Measurements from ENCODE around the gene RTN4IP1. TPM values are rescaled to one million over a fixed set of nuclear protein-coding genes. Genes with fewer than 3 reads are reported as not detected.

Gene RTN4IP1
- polyA plus RNA-seq, 1 donor from 2014 or later, result 8.5 TPM

GRCh38 chr6:106586815-106587415 lies 42.4 kb downstream of the RTN4IP1 start:
- no peak overlapping the region for H3K9ac ChIP-seq (ENCODE audit: low read length)
- H3K36me3 ChIP-seq (ENCODE audit: insufficient read depth, low read length), result no peaks in the 10 kb centered on the region
- H3K4me3 ChIP-seq (ENCODE audit: low read length), result no peak overlapping the region
- no peaks in the 10 kb centered on the region for H3K27me3 ChIP-seq (ENCODE audit: insufficient read depth, low read depth, low read length)
- H3K4me2 ChIP-seq (ENCODE audit: low read length), result no peak overlapping the region
- no peak overlapping the region for H3K27ac ChIP-seq (ENCODE audit: low read length)
- H4K20me1 ChIP-seq (ENCODE audit: insufficient read depth), result no peaks in the 10 kb centered on the region
- no peak overlapping the region for H2AFZ ChIP-seq (ENCODE audit: low read depth, low read length)
- H3K9me3 ChIP-seq (ENCODE audit: low read length), result no peaks in the 10 kb centered on the region
- TF ChIP-seq REST (IDR thresholded peaks at IDR 0.05; ENCODE audit: borderline replicate concordance) (no peak), RAD21 (conservative IDR thresholded peaks at IDR 0.05) (no peak), SMC3 (conservative IDR thresholded peaks at IDR 0.05; ENCODE audit: poor library complexity) (no peak), EP300 (conservative IDR thresholded peaks at IDR 0.05; ENCODE audit: poor library complexity, severe bottlenecking) (no peak)
- H3K79me2 ChIP-seq (replicated peaks; ENCODE audit: insufficient read depth, low read length), result no peaks in the 10 kb centered on the region
- no peaks in the 10 kb centered on the region for H3K9me2 ChIP-seq (ENCODE audit: insufficient read depth, low read length)
- H3F3A ChIP-seq (ENCODE audit: insufficient read depth, low read length, poor library complexity, severe bottlenecking), result no peaks in the 10 kb centered on the region

GRCh38 chr6:106581468-106581867 lies 47.8 kb downstream of the RTN4IP1 start:
- H3K27me3 ChIP-seq (ENCODE audit: insufficient read depth, low read depth, low read length), result no peaks in the 10 kb centered on the region
- H4K20me1 ChIP-seq (ENCODE audit: insufficient read depth), result no peaks in the 10 kb centered on the region
- no peak overlapping the region for H2AFZ ChIP-seq (ENCODE audit: low read depth, low read length)
- no peaks in the 10 kb centered on the region for H3K9me3 ChIP-seq (ENCODE audit: low read length)
- no peaks in the 10 kb centered on the region for H3K9me2 ChIP-seq (ENCODE audit: insufficient read depth, low read length)
- H3F3A ChIP-seq (ENCODE audit: insufficient read depth, low read length, poor library complexity, severe bottlenecking), result no peaks in the 10 kb centered on the region
- no peak overlapping the region for H3K9ac ChIP-seq (ENCODE audit: low read length)
- no peak overlapping the region for H3K27ac ChIP-seq (ENCODE audit: low read length)
- H3K4me3 ChIP-seq (ENCODE audit: low read length), result no peak overlapping the region
- TF ChIP-seq EP300 (conservative IDR thresholded peaks at IDR 0.05; ENCODE audit: poor library complexity, severe bottlenecking), result no peak
- H3K4me2 ChIP-seq (ENCODE audit: low read length), result no peak overlapping the region
- H3K36me3 ChIP-seq (ENCODE audit: insufficient read depth, low read length), result no peaks in the 10 kb centered on the region
- no peaks in the 10 kb centered on the region for H3K79me2 ChIP-seq (replicated peaks; ENCODE audit: insufficient read depth, low read length)

GRCh38 chr6:106579281-106579680 lies 50.0 kb downstream of the RTN4IP1 start:
- TF ChIP-seq EZH2 (IDR thresholded peaks at IDR 0.05; ENCODE audit: borderline replicate concordance, insufficient read depth, low read length, poor library complexity, severe bottlenecking), result no peak
- TF ChIP-seq SMC3 (conservative IDR thresholded peaks at IDR 0.05; ENCODE audit: poor library complexity), result no peak
- no peak for TF ChIP-seq POLR2AphosphoS5 (IDR thresholded peaks at IDR 0.05)
- TF ChIP-seq TAF1 (IDR thresholded peaks at IDR 0.05; ENCODE audit: low read depth), result no peak
- TF ChIP-seq CTCF (IDR thresholded peaks at IDR 0.05; ENCODE audit: poor library complexity, severe bottlenecking), result no peak
- TF ChIP-seq EP300 (conservative IDR thresholded peaks at IDR 0.05; ENCODE audit: poor library complexity, severe bottlenecking), result no peak
- no peak for TF ChIP-seq MXI1 (conservative IDR thresholded peaks at IDR 0.05; ENCODE audit: poor library complexity, severe bottlenecking)
- no peak for TF ChIP-seq RAD21 (conservative IDR thresholded peaks at IDR 0.05)
- TF ChIP-seq REST (IDR thresholded peaks at IDR 0.05; ENCODE audit: borderline replicate concordance), result no peak
- no peaks in the 10 kb centered on the region for H3K9me2 ChIP-seq (ENCODE audit: insufficient read depth, low read length)
- no peaks in the 10 kb centered on the region for H3K36me3 ChIP-seq (ENCODE audit: insufficient read depth, low read length)
- no peak overlapping the region for H3K9ac ChIP-seq (ENCODE audit: low read length)
- H3K79me2 ChIP-seq (replicated peaks; ENCODE audit: insufficient read depth, low read length), result no peaks in the 10 kb centered on the region
- H4K20me1 ChIP-seq (ENCODE audit: insufficient read depth), result no peaks in the 10 kb centered on the region
- no peak overlapping the region for H3K27ac ChIP-seq (ENCODE audit: low read length)
- no peaks in the 10 kb centered on the region for H3K27me3 ChIP-seq (ENCODE audit: insufficient read depth, low read depth, low read length)
- no peak overlapping the region for H2AFZ ChIP-seq (ENCODE audit: low read depth, low read length)
- H3K9me3 ChIP-seq (ENCODE audit: low read length), result no peaks in the 10 kb centered on the region
- H3K4me2 ChIP-seq (ENCODE audit: low read length), result no peak overlapping the region
- H3K4me3 ChIP-seq (ENCODE audit: low read length), result no peak overlapping the region
- H3F3A ChIP-seq (ENCODE audit: insufficient read depth, low read length, poor library complexity, severe bottlenecking), result no peaks in the 10 kb centered on the region
